Thyroid gland (tissue), 4 donors: Measurements from ENCODE around the gene OR5B12. TPM values are rescaled to one million over a fixed set of nuclear protein-coding genes. Genes with fewer than 3 reads are reported as not detected.
"Not testable (repeated sequence)": the region's sequence is repeated elsewhere in the genome, so short reads cannot be mapped to it uniquely, and the experiment has no call there.

ENCODE experiments used
- DNase-seq, 2 donors: peaks; one replicate each; pipeline ENCODE4 v3.0.0-alpha.2; 2019
- H3K27ac ChIP-seq, 3 donors: fragments of 200-600 bp; sonication (generic); 1 replicate in 2 of 3; 2 replicates in 1 of 3; pipeline ENCODE4 v1.5.1; 2016 to 2019; ENCODE audit warnings: mild to moderate bottlenecking in 1 of 3, moderate library complexity in 1 of 3
- H3K27me3 ChIP-seq: fragments of 200-600 bp; sonication (generic); one replicate; pipeline ENCODE4 v1.5.1; 2019
- H3K36me3 ChIP-seq, 2 donors: fragments of 200-600 bp; sonication (generic); one replicate each; pipeline ENCODE4 v1.5.1; 2016 to 2019
- H3K4me1 ChIP-seq, 2 donors: fragments of 200-600 bp; sonication (generic); one replicate each; pipeline ENCODE4 v1.5.1; 2017 to 2019
- H3K4me3 ChIP-seq, 3 donors: fragments of 200-600 bp; sonication (generic); replicated peaks in 1 of 3; 1 replicate in 2 of 3; 2 replicates in 1 of 3; pipeline ENCODE4 v1.5.1; 2016; ENCODE audit warnings: mild to moderate bottlenecking in 1 of 3
- H3K9me3 ChIP-seq: fragments of 200-600 bp; sonication (generic); one replicate; pipeline ENCODE4 v1.5.1; 2017
- POLR2A ChIP-seq, 2 donors: fragments of 450-650 bp; IDR thresholded peaks; one replicate each; pipeline ENCODE4 v1.6.1; 2017; ENCODE audit warnings: antibody characterized with exemption in 2 of 2, mild to moderate bottlenecking in 2 of 2, moderate library complexity in 1 of 2
- WGBS, 2 donors: methylation state at CpG; one replicate each; pipeline ENCODE4 v1.1.5; 2017; 5-methylcytosine and 5-hydroxymethylcytosine counted together
- intact Hi-C: fragments of 100-400 bp; cut with DNase I; formaldehyde crosslinking; loops from one replicate; pipeline ENCODE4 v1.15.1; 2023
- total RNA-seq, 4 donors: library from RNA; depleted of rRNA; stranded (reverse); fragments of >200 nt; gene quantifications; one replicate each; pipeline ENCODE4 v1.2.3, GENCODE V29; 2016
- TF ChIP-seq, protein P1 (sequence below), 6 experiments: fragments of 200-600 bp in 3 of 6; fragments of 450-650 bp in 3 of 6; sonication (generic) in 3 of 6; IDR thresholded peaks; one replicate each; pipeline ENCODE4 v1.5.1; 2016 to 2019; ENCODE audit warnings: antibody characterized with exemption in 6 of 6, mild to moderate bottlenecking in 2 of 6, inconsistent platforms in 1 of 6, moderate library complexity in 1 of 6

OR5B12 gene
- total RNA-seq, 4 donors from 2014 or later = not detected

DNA sequence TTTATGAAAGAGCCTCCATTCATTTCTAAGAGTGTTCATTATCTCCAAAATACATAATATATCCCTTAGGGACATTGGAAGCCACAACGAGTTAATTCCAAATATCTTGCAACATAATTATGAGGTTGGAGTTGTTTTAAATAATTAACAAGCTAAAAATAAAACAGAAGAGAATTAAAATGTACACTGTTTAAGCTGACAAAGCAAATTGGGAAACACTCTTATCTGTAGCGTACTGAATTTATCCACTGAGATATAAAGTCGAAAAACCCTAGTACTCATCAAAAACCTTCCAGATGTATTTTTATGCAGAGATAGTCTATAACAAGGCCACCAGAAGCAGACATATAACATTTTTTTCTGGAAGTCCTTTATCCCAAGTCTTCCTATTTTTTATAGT lies 7.8 kb downstream of the OR5B12 start:
- WGBS, 2 donors = 86 to 87% methylated on average over 3 of the region's 3 CpGs
- Histone ChIP-seq H3K4me1 (no peaks in the 10 kb centered on the region), H3K27me3 (no peaks in the 10 kb centered on the region), H3K36me3 (no peaks in the 10 kb centered on the region), H3K27ac (no peak overlapping the region), H3K4me3 (no peak overlapping the region), H3K9me3 (no peaks in the 10 kb centered on the region)
- intact Hi-C loops = no loop called here
- DNase-seq = no peak
- TF ChIP-seq, protein P1, sequence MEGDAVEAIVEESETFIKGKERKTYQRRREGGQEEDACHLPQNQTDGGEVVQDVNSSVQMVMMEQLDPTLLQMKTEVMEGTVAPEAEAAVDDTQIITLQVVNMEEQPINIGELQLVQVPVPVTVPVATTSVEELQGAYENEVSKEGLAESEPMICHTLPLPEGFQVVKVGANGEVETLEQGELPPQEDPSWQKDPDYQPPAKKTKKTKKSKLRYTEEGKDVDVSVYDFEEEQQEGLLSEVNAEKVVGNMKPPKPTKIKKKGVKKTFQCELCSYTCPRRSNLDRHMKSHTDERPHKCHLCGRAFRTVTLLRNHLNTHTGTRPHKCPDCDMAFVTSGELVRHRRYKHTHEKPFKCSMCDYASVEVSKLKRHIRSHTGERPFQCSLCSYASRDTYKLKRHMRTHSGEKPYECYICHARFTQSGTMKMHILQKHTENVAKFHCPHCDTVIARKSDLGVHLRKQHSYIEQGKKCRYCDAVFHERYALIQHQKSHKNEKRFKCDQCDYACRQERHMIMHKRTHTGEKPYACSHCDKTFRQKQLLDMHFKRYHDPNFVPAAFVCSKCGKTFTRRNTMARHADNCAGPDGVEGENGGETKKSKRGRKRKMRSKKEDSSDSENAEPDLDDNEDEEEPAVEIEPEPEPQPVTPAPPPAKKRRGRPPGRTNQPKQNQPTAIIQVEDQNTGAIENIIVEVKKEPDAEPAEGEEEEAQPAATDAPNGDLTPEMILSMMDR (IDR thresholded peaks at IDR 0.05) = no peak
- TF ChIP-seq POLR2A (IDR thresholded peaks at IDR 0.05) = no peak

DNA sequence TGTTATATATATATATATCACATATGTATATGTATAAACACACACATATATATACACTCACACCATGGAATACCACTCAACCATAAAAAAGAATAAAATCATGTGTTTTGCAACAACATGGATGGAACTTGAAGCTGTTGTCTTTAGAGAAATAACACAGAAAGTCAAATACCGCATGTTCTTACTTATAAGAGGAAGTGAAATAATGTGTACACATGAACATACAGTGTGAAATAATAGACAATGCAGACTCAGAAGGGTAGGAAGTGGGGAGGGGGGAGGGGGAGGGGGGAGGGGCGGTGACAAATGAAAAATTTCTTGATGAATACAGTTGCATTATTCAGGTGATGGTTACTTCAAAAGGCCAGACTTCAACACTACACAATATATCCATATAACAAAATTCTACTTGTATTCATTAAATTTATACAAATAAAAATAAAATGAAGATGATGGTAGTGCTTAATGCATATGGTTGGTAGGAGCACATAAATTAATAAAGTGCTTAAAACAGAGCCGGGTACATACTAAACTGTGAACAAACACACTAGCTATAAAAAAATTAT lies 8.3 kb downstream of the OR5B12 start:
- intact Hi-C loops = no loop called here
- WGBS, 2 donors = 73 to 77% methylated on average over 3 of the region's 3 CpGs
- Histone ChIP-seq H3K27ac (no peak overlapping the region), H3K4me3 (no peak overlapping the region), H3K27me3 (no peaks in the 10 kb centered on the region), H3K4me1 (no peaks in the 10 kb centered on the region), H3K36me3 (no peaks in the 10 kb centered on the region), H3K9me3 (no peaks in the 10 kb centered on the region)
- TF ChIP-seq, protein P1 (IDR thresholded peaks at IDR 0.05) = no peak
- no peak for TF ChIP-seq POLR2A (IDR thresholded peaks at IDR 0.05)
- DNase-seq = no peak

DNA sequence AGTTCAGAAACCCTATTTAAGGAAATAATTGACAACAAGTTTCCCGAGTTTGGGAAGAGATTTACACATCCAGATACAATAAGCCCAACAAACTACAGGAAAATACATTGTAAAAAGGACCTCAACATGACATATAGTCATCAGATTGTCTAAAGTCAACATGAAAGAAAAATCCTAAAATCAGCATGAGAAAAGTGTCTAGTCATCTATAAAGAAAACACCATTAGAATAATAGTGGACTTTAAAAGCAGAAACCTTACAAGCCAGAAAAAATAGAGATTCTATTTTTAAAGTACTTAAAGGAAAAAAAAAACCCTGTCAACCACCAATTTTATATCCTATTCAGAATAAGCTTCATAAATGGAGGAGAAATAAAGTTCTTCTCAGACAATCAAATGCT lies 12.8 kb downstream of the OR5B12 start:
- no peak for DNase-seq
- no peaks in the 10 kb centered on the region for H3K27me3 ChIP-seq
- no peaks in the 10 kb centered on the region for H3K4me1 ChIP-seq
- no peaks in the 10 kb centered on the region for H3K9me3 ChIP-seq
- H3K27ac ChIP-seq = no peak overlapping the region
- TF ChIP-seq, protein P1 (IDR thresholded peaks at IDR 0.05) = no peak
- no peak for TF ChIP-seq POLR2A (IDR thresholded peaks at IDR 0.05)
- WGBS, 2 donors = 56 to 61% methylated on average over 1 of the region's 1 CpG
- H3K4me3 ChIP-seq = no peak overlapping the region
- H3K36me3 ChIP-seq = no peaks in the 10 kb centered on the region
- intact Hi-C loops = no loop called here

DNA sequence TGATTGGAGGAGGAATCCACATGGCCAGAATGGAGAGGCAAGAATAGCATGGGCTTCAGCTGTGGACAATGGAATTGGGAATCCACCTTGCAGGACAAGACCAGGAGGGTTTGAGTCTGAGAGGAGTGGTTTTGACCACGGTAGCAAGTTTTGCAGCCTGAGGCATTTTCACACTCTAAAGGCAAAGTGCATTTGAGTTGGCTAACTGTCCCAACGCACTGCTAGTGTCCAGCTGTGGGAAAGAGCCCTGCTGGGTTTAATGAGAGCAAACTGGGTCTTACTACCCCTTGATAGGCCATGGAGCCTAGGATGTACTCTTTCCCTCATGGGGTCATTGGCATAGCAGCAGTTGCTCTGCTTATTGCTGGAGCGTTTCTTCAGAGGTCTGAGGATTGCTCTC lies 14.0 kb downstream of the OR5B12 start, which contains the start of gene OR5B2:
OR5B2 (minus strand) TSS at position 101 of the 400 bp plus-strand sequence. CDS start 4,860 bp downstream, outside the sequence.
- intact Hi-C loops = no loop called here

DNA sequence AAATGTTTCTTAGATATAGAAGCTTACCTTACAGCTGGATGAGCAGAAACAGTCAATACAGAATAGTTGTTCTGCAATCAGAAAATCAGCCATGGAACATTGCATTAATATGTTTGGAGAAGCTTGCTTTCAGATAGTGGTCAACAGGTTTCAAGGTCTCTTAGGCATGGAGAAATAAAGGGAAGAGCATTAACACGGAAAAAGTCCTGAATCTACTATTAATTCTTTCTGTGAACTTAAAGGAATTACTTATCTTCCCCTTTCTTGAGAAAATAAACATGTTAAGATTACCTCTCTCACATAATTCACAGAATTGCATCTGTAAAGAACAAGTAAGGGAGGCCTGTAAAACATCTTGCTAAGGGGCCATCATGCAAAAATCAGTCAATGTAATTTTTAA lies 35.3 kb downstream of the OR5B12 start, which contains the start of gene OR5B3:
OR5B3 (minus strand) TSS at position 101 of the 400 bp plus-strand sequence. CDS start 3,465 bp downstream, outside the sequence.
- no peaks in the 10 kb centered on the region for H3K36me3 ChIP-seq

More for the DNA sequence above, 14.0 kb downstream of the OR5B12 start, which contains the start of gene OR5B2:
- Histone ChIP-seq H3K4me3 (no peak within 1 kb of the TSS), H3K27ac (no peak within 1 kb of the TSS), H3K27me3 (no peaks in the 10 kb centered on the region), H3K9me3 (no peaks in the 10 kb centered on the region), H3K4me1 (no peaks in the 10 kb centered on the region), H3K36me3 (no peaks in the 10 kb centered on the region)
- DNase-seq = no peak
- WGBS, 2 donors = 70 to 82% methylated on average over 3 of the region's 3 CpGs
- no peak for TF ChIP-seq POLR2A (IDR thresholded peaks at IDR 0.05)
- TF ChIP-seq, protein P1 (IDR thresholded peaks at IDR 0.05) = no peak

DNA sequence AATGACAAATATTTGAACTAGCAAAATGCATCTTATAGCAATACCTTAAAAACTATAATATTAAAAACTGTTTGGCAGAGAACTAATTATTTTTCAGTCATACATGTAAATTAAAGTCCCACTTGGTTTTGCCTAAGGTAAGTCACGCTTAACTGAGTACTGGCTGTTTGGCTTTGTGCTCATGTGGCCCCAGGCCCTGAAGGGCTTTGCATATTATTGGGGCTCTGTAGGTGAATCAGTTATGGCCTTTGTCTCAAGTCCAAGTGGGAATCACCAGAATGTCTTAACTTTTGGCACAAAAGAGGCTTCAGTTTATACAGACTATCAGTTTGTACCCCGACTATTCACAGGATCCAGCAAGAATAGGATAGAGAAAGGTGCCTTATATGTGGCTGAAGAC lies 42.4 kb downstream of the OR5B12 start:
- WGBS, 2 donors = 60% methylated on average over 2 of the region's 2 CpGs; no CpG with 5 or more reads in 1 of the 2 donors
- H3K27ac ChIP-seq, H3K27me3 ChIP-seq, intact Hi-C loops, H3K9me3 ChIP-seq, H3K4me3 ChIP-seq, DNase-seq, H3K36me3 ChIP-seq, H3K4me1 ChIP-seq: not testable (repeated sequence)

More for the DNA sequence above, 35.3 kb downstream of the OR5B12 start, which contains the start of gene OR5B3:
- Histone ChIP-seq H3K4me1 (no peaks in the 10 kb centered on the region), H3K9me3 (no peaks in the 10 kb centered on the region), H3K27me3 (no peaks in the 10 kb centered on the region), H3K27ac (no peak within 1 kb of the TSS), H3K4me3 (no peak within 1 kb of the TSS)
- 60 to 66% methylated on average over 1 of the region's 1 CpG for WGBS, 2 donors
- no peak for TF ChIP-seq POLR2A (IDR thresholded peaks at IDR 0.05)
- TF ChIP-seq, protein P1 (IDR thresholded peaks at IDR 0.05) = no peak
- intact Hi-C loops = no loop called here
- no peak for DNase-seq
